ENCODE measurements around the gene CENPF.
"Not testable (repeated sequence)": the region's sequence is repeated elsewhere in the genome, so short reads cannot be mapped to it uniquely, and the experiment has no call there.

Gene CENPF

DNA sequence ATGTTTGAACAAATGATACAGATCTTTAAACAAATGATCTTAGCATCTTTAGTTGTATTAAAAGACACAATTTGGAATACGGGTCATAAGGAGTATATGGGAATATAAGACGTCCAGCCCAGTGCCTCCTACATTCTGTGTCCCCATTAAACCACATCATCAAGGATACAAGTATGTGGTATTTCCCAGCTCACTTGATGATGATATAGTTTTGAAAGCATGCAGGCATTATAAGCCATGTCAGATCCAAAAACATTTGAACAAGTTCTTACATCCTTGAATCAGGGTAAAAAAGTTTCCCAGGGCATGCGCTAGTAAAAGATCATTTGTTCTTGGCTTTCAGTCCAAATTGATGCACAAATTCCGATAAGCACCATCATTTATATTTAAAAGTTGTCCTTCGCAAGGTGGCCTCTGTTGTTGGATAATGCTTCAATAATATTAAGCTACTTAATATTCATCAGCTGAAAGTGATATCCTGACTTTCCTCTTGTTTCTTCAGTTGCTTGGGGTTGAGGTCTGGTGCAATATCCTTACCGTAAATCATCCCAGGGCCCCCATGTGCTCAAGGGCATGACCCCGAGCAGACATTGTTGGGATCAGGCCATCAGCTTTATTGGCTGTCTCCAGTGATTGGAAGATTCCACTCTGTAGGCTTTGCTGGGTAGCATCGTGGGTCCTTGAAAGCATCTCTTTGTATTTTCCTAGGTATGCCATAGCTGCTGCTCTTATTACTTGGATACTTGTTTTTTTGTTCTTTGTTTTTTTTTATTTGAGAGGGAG, 61.8 kb downstream of the CENPF start:
- no peak for DNase-seq

DNA sequence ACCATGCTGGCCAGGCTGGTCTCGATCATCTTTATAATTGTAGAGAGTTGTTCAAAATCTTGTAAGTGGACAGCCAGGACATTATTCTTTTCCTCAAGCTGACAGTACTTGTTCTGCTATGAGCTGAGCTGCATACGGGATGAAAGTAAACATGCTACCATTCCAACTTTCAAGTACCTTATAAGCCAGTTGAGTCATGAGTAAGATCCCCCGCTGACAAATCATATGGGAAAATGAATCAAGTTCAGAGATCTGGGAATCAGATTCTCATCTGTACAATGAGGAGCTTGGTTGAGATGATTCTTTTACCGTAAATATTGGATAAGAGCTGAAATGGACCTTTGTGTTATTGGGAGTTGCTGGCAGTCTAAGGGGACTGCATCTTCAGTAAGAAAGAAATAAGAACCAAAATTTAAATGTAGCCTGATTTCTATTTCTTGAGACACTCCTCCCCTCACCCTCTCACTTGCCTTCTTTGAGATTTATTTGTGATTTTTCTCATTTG, 62.7 kb downstream of the CENPF start:
- no peak for DNase-seq

DNA sequence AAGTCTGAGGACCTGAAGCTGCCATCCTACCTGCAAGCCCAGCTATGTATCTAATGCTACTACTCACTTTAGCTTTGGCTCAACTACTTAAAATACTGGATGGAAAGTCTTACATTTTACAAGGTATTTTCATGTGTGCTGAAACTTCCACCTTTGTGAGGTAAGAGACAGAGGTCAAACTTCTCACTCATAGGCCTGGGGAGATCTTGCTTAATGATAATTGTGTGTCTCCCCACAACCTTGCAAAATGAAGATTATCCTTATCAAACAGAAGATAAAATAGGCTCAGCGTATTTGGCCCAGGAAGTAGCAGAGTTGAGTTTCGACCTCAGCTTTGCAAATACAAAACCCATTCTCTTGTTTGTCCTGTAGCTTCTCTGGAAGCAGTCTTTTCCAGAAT, 63.7 kb downstream of the CENPF start:
- DNase-seq, result no peak

DNA sequence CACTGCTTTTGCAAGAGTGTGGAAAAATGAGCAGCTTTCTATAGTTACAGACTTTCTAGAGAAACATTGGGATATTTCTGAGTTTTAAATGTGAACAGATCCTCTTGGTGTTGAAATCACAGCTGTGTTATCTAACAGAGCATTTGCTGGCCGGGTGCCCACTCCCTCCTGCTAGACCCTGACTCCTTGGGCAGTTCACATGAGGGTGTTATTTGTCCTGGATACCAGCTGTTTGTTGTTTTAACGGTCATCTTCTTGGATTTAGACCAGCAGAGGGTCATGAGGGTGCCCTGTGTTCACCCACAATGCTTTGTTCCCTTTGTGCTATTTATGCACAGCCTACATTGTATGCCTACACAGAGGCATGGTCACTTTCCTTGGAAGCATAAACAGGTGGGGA, 67.1 kb downstream of the CENPF start:
- no peak for DNase-seq

GRCh38 chr1:214673029-214673428, 70.0 kb downstream of the CENPF start:
- DNase-seq, result not testable (repeated sequence)

GRCh38 chr1:214673576-214673975, 70.6 kb downstream of the CENPF start:
- no peak for DNase-seq

GRCh38 chr1:214675524-214675923, 72.5 kb downstream of the CENPF start:
- not testable (repeated sequence) for DNase-seq

DNA sequence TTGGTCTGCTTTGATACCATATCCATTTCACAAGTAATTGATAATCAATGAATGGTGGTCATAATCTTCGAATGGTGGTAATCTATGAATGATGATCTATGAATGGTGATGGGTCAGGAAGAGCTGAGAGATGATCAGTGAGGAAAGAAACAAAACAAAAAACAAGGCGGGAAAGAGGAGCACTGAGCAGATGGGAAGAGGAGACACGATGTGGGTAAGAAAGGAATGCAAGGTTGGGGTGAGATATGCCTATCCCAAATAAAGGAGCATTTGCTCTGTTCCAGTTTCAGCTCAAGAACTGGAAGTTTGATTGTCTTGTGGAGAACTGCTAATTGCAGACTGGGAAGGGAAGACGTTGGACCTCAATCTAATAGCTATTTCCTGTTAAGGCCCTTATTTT, 73.8 kb downstream of the CENPF start:
- DNase-seq, result no peak

DNA sequence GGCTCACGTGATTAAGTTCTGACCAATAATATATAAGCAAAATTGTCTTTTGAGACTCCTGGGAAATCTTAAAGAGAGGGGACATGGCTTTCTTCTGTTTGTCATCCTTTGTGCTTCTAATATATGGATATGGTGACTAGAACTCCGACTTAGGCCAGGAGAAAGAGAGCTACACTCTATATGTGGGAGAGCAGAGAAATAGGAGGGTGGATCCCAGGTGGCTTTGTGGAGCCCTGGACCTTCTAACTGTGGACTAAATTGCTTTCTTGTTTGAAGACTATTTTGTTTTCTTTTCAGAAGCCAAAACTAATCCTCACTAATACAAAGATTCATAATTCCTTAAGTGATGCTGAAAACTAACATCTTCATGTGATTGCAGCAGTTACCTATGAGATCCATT, 75.0 kb downstream of the CENPF start:
- DNase-seq, result no peak

DNA sequence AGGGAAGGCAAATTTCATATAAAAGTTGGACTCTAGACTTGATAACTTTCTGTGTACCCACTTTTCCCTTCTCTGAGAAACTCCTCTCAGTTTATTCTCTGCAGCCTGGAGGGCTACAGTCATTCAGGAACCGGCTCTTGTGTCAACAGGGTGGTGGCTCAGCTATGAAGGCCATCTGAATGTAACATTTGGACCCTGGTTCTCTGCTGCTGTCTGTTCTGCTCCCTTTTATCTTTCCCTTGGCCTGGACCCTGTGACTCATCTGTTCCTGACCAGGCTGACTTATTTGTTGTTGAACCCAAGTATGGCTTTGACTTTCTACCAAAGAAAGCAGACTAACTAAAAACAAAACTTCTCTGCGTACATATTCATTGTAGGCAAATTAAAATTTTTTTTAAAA, 75.4 kb downstream of the CENPF start:
- no peak for DNase-seq

DNA sequence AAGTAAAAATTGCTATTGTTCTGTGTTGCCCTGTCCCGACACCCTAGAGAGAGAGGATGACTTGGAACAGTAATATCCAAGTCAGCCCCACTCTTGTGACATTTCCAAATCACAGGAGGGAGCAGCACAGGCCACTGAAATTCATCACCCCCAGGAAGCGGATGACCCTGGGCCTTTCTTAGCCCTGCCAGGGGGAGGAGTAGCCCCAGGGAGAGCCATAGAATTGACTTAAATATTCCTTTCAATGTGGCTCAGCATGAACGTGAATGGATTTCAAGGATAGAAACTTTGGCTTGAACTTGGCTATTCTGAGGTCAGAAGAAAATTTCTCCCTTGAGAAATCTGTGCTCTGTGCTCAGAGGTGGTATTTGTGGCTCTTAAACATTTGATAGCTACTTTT, 80.6 kb downstream of the CENPF start:
- no peak for DNase-seq

DNA sequence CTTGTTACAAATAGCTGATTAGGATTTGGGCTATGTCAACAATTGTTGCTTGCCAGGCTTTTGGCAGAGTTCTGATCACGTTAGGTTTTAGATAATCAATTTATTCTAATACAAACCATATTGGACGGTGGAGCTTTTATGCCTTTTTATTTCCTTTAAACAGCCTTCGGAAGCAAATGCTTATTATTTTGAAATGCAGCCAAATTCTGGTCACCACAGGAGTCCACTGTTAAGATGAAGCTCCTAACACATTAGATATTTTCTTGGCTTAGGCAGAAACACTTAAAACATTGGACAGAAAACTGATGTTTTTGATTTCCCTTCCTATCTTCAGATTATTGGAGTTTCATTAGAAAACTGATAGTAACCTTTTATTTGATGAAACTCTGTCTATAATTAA, 82.9 kb downstream of the CENPF start:
- DNase-seq, result no peak

- DNase-seq, result no peak
Measured at GRCh38 chr1:214686497-214686896, 83.5 kb downstream of the CENPF start.

DNA sequence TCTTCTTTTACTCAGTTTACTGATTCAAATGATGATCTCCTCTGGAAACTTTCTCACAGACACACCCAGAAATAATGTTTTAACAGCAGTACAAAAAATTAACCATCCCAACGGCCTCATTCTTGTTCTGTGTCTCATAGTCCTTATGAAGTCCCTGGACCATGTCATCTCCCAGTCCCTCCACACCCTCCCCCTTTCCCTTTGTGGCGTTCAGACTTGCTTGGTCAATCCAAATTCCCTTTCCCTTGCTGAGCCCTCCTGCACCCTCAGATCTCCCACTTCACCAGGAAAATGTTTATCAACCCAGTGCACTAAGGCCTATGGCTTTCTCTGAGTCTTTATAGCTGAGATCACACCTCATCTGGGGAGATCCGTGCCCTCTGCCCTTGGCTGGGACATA, 85.9 kb downstream of the CENPF start:
- DNase-seq, result no peak

DNA sequence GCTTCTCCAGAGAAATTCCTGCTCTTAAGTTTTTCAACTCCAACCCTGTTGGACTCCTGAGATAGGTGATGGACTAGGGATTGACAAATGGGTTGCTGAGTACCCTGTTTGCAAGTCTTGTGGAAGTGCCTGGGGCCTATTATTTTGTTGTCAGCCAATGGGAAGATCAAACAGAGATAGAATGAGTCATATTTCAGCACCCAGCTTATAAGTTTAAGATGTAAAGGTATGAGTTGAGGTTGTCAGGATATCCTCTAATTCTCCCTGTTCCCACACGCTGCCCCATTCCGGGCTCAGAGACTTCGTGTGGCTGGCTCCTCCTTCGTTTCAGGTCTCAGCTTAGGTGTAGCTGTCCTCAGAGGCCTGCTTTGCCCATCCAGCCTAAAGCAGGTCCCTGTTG, 91.8 kb downstream of the CENPF start:
- no peak for DNase-seq

- no peak for DNase-seq
Measured at GRCh38 chr1:214698559-214698958, 95.6 kb downstream of the CENPF start.

GRCh38 chr1:214700437-214700836, 97.4 kb downstream of the CENPF start:
- DNase-seq, result no peak

GRCh38 chr1:214702556-214702955, 99.6 kb downstream of the CENPF start:
- DNase-seq, result no peak

GRCh38 chr1:214707306-214708087, 104.5 kb downstream of the CENPF start:
- DNase-seq, result no peak

- DNase-seq, result no peak
Measured at GRCh38 chr1:214708321-214708955, 105.4 kb downstream of the CENPF start.

GRCh38 chr1:214709241-214709640, 106.2 kb downstream of the CENPF start:
- no peak for DNase-seq

GRCh38 chr1:214712737-214713136, 109.7 kb downstream of the CENPF start:
- DNase-seq, result no peak

Measured in NCI-H510A treated with DMSO at 0.1 percent for 48 hours (cell line).